SK-N-SH (cell line): Measurements from ENCODE around the gene SRGAP3. TPM values are rescaled to one million over a fixed set of nuclear protein-coding genes. Genes with fewer than 3 reads are reported as not detected.

Experiments
- CTCF ChIA-PET: fragments of 300-600, 350-600 bp; formaldehyde crosslinking; extraction: SDS; loops from one replicate; lab custom pipeline; 2021; lab: Yijun Ruan, JAX
- POLR2A ChIA-PET: fragments of 350-600 bp; sonication (Branson Sonifier 250); formaldehyde crosslinking; extraction: SDS; loops from one replicate; lab custom pipeline; 2020; ENCODE audit warnings: antibody characterized with exemption, inconsistent platforms; lab: Yijun Ruan, JAX
- DNase-seq: peaks from one replicate; pipeline ENCODE4 v3.0.0; 2012
- H2AFZ ChIP-seq: fragments of 200-600 bp; sonication (generic); 2 replicates; pipeline ENCODE4 v1.8.1; 2016; ENCODE audit warnings: antibody characterized with exemption, mild to moderate bottlenecking, low read depth
- H3F3A ChIP-seq: fragments of 200-600 bp; sonication (generic); replicated peaks from 2 replicates; pipeline ENCODE3; 2016; ENCODE audit warnings: antibody characterized with exemption, mild to moderate bottlenecking; ENCODE audit not compliant: insufficient read depth
- H3K27ac ChIP-seq, 2 experiments: fragments of 200-500 bp in 1 of 2; fragments of 200-600 bp in 1 of 2; sonication (Bioruptor generic) in 1 of 2; sonication (generic), shearing (Covaris generic) in 1 of 2; 2 replicates each; pipeline versions ENCODE4 v1.5.1 to v1.6.1; 2014 to 2016; ENCODE audit warnings: low read depth in 2 of 2, inconsistent platforms in 1 of 2, low read length in 1 of 2, mild to moderate bottlenecking in 1 of 2, mixed read lengths in 1 of 2
- H3K27me3 ChIP-seq: fragments of 200-600 bp; sonication (generic), shearing (Covaris generic); 2 replicates; pipeline ENCODE4 v1.6.1; 2016; ENCODE audit warnings: mixed run types; ENCODE audit not compliant: insufficient read depth
- H3K36me3 ChIP-seq, 2 experiments: fragments of 200-500 bp in 1 of 2; fragments of 200-600 bp in 1 of 2; sonication (Bioruptor generic) in 1 of 2; sonication (generic) in 1 of 2; replicated peaks in 1 of 2; 2 replicates each; pipeline versions ENCODE3 to v1.5.1; 2014 to 2016; ENCODE audit warnings: low read length in 1 of 2, mild to moderate bottlenecking in 1 of 2; ENCODE audit not compliant: insufficient read depth in 2 of 2, control insufficient read depth in 1 of 2
- H3K4me1 ChIP-seq, 2 experiments: fragments of 200-500 bp in 1 of 2; fragments of 200-600 bp in 1 of 2; sonication (Bioruptor generic) in 1 of 2; sonication (generic), shearing (Covaris generic) in 1 of 2; 2 replicates each; pipeline versions ENCODE4 v1.5.1 to v1.6.1; 2014 to 2016; ENCODE audit warnings: low read depth in 1 of 2, low read length in 1 of 2, mixed run types in 1 of 2; ENCODE audit not compliant: insufficient read depth in 2 of 2, control insufficient read depth in 1 of 2
- H3K4me2 ChIP-seq: fragments of 200-600 bp; sonication (generic), shearing (Covaris generic); 2 replicates; pipeline ENCODE4 v1.6.1; 2017; ENCODE audit warnings: mixed run types
- H3K4me3 ChIP-seq, 2 experiments: fragments of 200-500 bp in 1 of 2; fragments of 200-600 bp in 1 of 2; sonication (Bioruptor generic) in 1 of 2; sonication (generic), shearing (Covaris generic) in 1 of 2; 2 replicates each; pipeline versions ENCODE4 v1.5.1 to v1.8.1; 2014 to 2016; ENCODE audit warnings: low read depth in 2 of 2, inconsistent platforms in 1 of 2, low read length in 1 of 2, mild to moderate bottlenecking in 1 of 2, mixed read lengths in 1 of 2, moderate library complexity in 1 of 2
- H3K79me2 ChIP-seq: fragments of 200-600 bp; sonication (generic); 2 replicates; pipeline ENCODE4 v1.8.1; 2017; ENCODE audit warnings: mild to moderate bottlenecking; ENCODE audit not compliant: insufficient read depth
- H3K9ac ChIP-seq: fragments of 200-600 bp; sonication (generic); 2 replicates; pipeline ENCODE4 v1.6.1; 2017; ENCODE audit warnings: mixed run types
- H3K9me2 ChIP-seq: fragments of 200-600 bp; sonication (generic); 2 replicates; pipeline ENCODE4 v1.6.1; 2017; ENCODE audit warnings: mixed run types
- H3K9me3 ChIP-seq: fragments of 200-600 bp; sonication (generic); 2 replicates; pipeline ENCODE4 v1.6.1; 2017; ENCODE audit warnings: mixed run types, mild to moderate bottlenecking, moderate library complexity
- H4K20me1 ChIP-seq: fragments of 200-600 bp; sonication (generic); 2 replicates; pipeline ENCODE4 v1.6.1; 2017; ENCODE audit warnings: mild to moderate bottlenecking, mixed run types; ENCODE audit not compliant: insufficient read depth
- CHD2 ChIP-seq: fragments of 150-350 bp; IDR thresholded peaks from 2 replicates; pipeline ENCODE4 v1.6.1; 2018; ENCODE audit warnings: low read length; ENCODE audit not compliant: partially characterized antibody
- CTCF ChIP-seq: fragments of 200-600 bp; sonication (generic); IDR thresholded peaks from 2 replicates; pipeline ENCODE4 v1.6.1; 2017; ENCODE audit warnings: antibody characterized with exemption, mild to moderate bottlenecking, moderate library complexity
- FOXM1 ChIP-seq: IDR thresholded peaks from 2 replicates; pipeline ENCODE4 v1.4.0; 2012; ENCODE audit warnings: low read depth, mild to moderate bottlenecking
- GABPA ChIP-seq: IDR thresholded peaks from 2 replicates; pipeline ENCODE4 v1.4.0; 2012; ENCODE audit warnings: low read depth, mild to moderate bottlenecking
- JUND ChIP-seq: IDR thresholded peaks from 2 replicates; pipeline ENCODE4 v1.4.0; 2012
- MAX ChIP-seq: IDR thresholded peaks from 2 replicates; pipeline ENCODE4 v1.4.0; 2012; ENCODE audit warnings: low read depth
- MXI1 ChIP-seq: IDR thresholded peaks from 2 replicates; pipeline ENCODE4 v1.6.1; 2012; ENCODE audit warnings: mild to moderate bottlenecking, low read depth, low read length, improper control_type of control experiment
- NFIC ChIP-seq: IDR thresholded peaks from 2 replicates; pipeline ENCODE4 v1.4.0; 2012; ENCODE audit warnings: borderline replicate concordance
- RAD21 ChIP-seq: IDR thresholded peaks from 2 replicates; pipeline ENCODE4 v1.6.1; 2012; ENCODE audit warnings: mild to moderate bottlenecking, low read length
- REST ChIP-seq: IDR thresholded peaks from 2 replicates; pipeline ENCODE4 v1.6.1; 2012; ENCODE audit warnings: mild to moderate bottlenecking, low read depth, low read length, moderate library complexity
- TAF1 ChIP-seq: IDR thresholded peaks from 2 replicates; pipeline ENCODE4 v1.6.1; 2012; ENCODE audit warnings: low read depth, mild to moderate bottlenecking, low read length, moderate library complexity, borderline replicate concordance
- TEAD4 ChIP-seq: IDR thresholded peaks from 2 replicates; pipeline ENCODE4 v1.4.0; 2012; ENCODE audit warnings: mild to moderate bottlenecking, borderline replicate concordance; ENCODE audit not compliant: insufficient read depth
- USF1 ChIP-seq: IDR thresholded peaks from 2 replicates; pipeline ENCODE4 v1.4.0; 2012; ENCODE audit warnings: low read depth, borderline replicate concordance
- ZBTB33 ChIP-seq: IDR thresholded peaks from 2 replicates; pipeline ENCODE4 v1.4.0; 2012; ENCODE audit warnings: low read depth, borderline replicate concordance
- WGBS: methylation state at CpG from one replicate; pipeline ENCODE4 v1.1.6; 2017; ENCODE audit warnings: low lambda C conversion rate; 5-methylcytosine and 5-hydroxymethylcytosine counted together
- polyA plus RNA-seq, 3 experiments: library from polyadenylated mRNA; depleted of rRNA; stranded (reverse); fragments of >200 nt; gene quantifications; 2 replicates each; pipeline ENCODE4 v1.2.3, GENCODE V29; 2012

Gene SRGAP3
- polyA plus RNA-seq, 1 of the 3 experiments (the other 2 are of a cell fraction), result 2.8 TPM

GRCh38 chr3:9075762-9076161 is 173.7 kb downstream of the SRGAP3 start:
- Histone ChIP-seq H3K9me2 (no peaks in the 10 kb centered on the region), H3F3A (no peaks in the 10 kb centered on the region), H4K20me1 (no peaks in the 10 kb centered on the region), H3K9ac (no peak overlapping the region), H3K4me2 (no peak overlapping the region), H3K27ac (no peak overlapping the region), H3K27me3 (no peaks in the 10 kb centered on the region), H3K36me3 (no peaks in the 10 kb centered on the region), H3K4me3 (no peak overlapping the region), H3K4me1 (no peaks in the 10 kb centered on the region; a peak in 1 of 4 replicates), H2AFZ (no peak overlapping the region), H3K79me2 (no peaks in the 10 kb centered on the region), H3K9me3 (no peaks in the 10 kb centered on the region)
- CTCF ChIA-PET, result interaction anchor here (0.6 to 2.3 kb wide), 4 partner anchors 8 to 226 kb away, joined by 3 to 7 read pairs (median 4); no protein-coding TSS in a partner anchor
- no peak for DNase-seq
- POLR2A ChIA-PET, result no interaction called here
- TF ChIP-seq MAX (no peak), TEAD4 (no peak), USF1 (no peak), RAD21 (no peak), NFIC (no peak), ZBTB33 (no peak), CTCF (no peak), MXI1 (no peak), JUND (no peak)
- 100% methylated on average over 1 of the region's 1 CpG for WGBS

GRCh38 chr3:9074079-9074478 is 175.4 kb downstream of the SRGAP3 start:
- TF ChIP-seq FOXM1 (no peak), CHD2 (no peak), RAD21 (no peak), CTCF (no peak), TAF1 (no peak), REST (no peak), GABPA (no peak), NFIC (no peak)
- TF ChIP-seq, all 33 proteins: peak for 0
- H3K9me2 ChIP-seq, result no peaks in the 10 kb centered on the region
- no peak overlapping the region for H3K4me2 ChIP-seq
- H3K36me3 ChIP-seq, result no peaks in the 10 kb centered on the region
- H3K9me3 ChIP-seq, result no peaks in the 10 kb centered on the region
- H3K4me3 ChIP-seq, result no peak overlapping the region
- WGBS, result 60% methylated on average over 5 of the region's 5 CpGs
- no peaks in the 10 kb centered on the region; a peak in 1 of 4 replicates for H3K4me1 ChIP-seq
- H3K9ac ChIP-seq, result no peak overlapping the region
- H4K20me1 ChIP-seq, result no peaks in the 10 kb centered on the region
- no peaks in the 10 kb centered on the region for H3F3A ChIP-seq
- POLR2A ChIA-PET, result no interaction called here
- no peak overlapping the region for H3K27ac ChIP-seq
- H3K27me3 ChIP-seq, result no peaks in the 10 kb centered on the region
- no peaks in the 10 kb centered on the region for H3K79me2 ChIP-seq
- CTCF ChIA-PET, result interaction anchor here (0.7 to 11.4 kb wide), 3 partner anchors 85 to 103 kb away, joined by 3 to 150 read pairs (median 4); no protein-coding TSS in a partner anchor
- DNase-seq, result no peak
- H2AFZ ChIP-seq, result no peak overlapping the region
